Left colon (tissue), 2 donors: ENCODE results near the gene STMP1. TPM values are rescaled to one million over a fixed set of nuclear protein-coding genes. Genes with fewer than 3 reads are reported as not detected.

Experiments
- ATAC-seq: fragments of 200-7000 bp; cut with Tn5 transposase; one replicate; pipeline ENCODE4 v1.9.1; 2020; ENCODE audit warnings: mild to moderate bottlenecking, moderate library complexity
- DNase-seq, 2 donors: peaks; one replicate each; pipeline ENCODE4 v3.0.0-alpha.2; 2020
- intact Hi-C, 2 donors: fragments of 100-400 bp; cut with DNase I in 1 of 2; cut with micrococcal nuclease in 1 of 2; formaldehyde crosslinking; loops; one replicate each; pipeline versions ENCODE4 v1.11.2 to v1.14.0; 2022; cut with DNase I, micrococcal nuclease
- total RNA-seq, 2 donors: library from RNA; stranded (reverse); fragmentation: NEBNext Ultra II Directional; extraction: Animal tissue kit (Norgen Biotek cat#: 25700); gene quantifications; one replicate each; pipeline ENCODE4 v1.2.1, GENCODE V29; 2021
- donor health status: DM: no; HTN: no; CAD: no.
- donor health status: DM: yes; HTN: yes; CAD: no.

The STMP1 gene
- total RNA-seq, 2 donors from 2014 or later: 22.6 to 30.4 TPM

GRCh38 chr7:135712796-135713195, 50.5 kb downstream of the STMP1 start:
- DNase-seq (no peak), ATAC-seq (no peak)
- intact Hi-C loops: no loop called here

DNA sequence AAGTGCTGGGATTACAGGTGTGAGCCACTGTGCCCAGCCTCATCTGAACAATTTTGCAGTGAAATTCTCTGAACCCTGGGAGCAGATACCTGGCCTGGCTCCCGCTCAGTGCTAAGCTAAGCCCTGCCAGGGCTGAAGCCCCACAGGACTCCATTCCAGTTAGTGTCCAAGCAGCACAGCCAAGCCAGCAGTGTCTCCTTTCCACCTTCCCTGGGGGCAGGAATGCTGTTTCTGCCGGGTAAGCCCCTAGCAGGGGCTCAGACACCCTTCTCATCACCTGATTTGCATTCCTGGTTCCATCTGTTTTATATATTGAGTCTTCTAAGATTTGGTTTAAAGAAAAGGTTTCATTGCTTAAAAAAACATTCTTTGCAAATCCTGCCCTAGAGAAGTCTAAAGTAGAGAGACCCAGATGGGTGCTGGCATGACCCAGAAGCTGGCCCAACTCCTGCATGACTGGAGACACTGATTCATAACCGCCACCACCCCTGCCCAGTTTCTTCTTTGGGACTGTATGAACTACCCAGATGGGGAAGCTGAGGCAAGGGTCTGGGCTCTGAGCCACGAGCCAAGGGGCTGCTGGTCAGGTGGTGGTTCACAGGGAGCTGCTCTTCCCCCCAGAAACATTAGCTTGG, 51.6 kb downstream of the STMP1 start:
- no peak for DNase-seq
- ATAC-seq: no peak
- intact Hi-C loops: no loop called here

- intact Hi-C loops: no loop called here
- no peak for ATAC-seq
Measured at GRCh38 chr7:135714534-135715009, 52.3 kb downstream of the STMP1 start.

GRCh38 chr7:135715055-135715522, 52.8 kb downstream of the STMP1 start:
- intact Hi-C loops: no loop called here
- ATAC-seq (no peak), DNase-seq (no peak)

More at GRCh38 chr7:135714534-135715009, 52.3 kb downstream of the STMP1 start:
- DNase-seq: no peak

DNA sequence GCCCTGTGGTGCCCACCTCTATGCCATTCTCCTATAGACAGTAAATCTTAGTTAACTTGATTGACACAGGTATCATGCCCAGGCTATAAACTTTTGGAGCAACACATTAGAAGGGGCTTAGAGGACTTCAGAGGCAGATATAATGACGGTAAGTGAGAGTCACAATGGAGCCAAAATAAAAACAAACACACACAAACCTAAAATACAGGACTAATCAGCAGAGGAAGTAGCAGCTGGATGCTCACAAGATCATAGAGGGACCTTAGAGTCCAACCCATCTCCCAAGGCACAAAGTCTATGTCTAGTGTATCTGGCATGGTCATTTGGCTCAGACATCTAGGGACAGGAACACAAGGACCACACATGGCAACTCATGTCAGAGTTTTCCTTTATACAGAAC, 53.4 kb downstream of the STMP1 start:
- DNase-seq: no peak
- ATAC-seq: no peak
- intact Hi-C loops: no loop called here

DNA sequence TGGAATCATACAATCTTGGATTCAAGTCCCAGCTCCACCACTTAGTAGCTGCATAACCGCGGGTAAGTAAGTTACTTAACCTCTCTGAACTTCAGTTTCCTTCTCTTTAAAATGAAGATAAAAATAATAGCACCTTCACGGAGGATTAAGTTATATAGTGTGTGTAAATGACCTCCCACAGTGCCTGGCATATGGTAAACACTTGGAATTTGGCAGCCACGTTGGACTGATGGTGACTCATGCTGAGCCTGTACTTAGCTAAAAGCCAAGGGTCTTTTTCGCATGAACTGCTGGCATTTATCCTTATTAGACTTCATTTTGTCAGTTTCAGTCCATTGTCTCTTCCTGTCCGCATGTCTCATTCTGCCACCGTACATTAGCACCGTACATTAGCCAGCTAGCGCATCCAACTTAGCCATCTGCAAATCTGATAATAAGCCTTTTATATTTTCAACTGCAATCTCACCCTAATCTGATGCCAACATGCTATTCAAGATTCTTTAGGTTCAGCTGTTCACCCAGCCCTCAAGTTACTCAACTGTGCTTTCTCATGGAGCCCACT, 54.4 kb downstream of the STMP1 start:
- no peak for ATAC-seq
- DNase-seq: no peak
- intact Hi-C loops: no loop called here

- ATAC-seq: no peak
Measured at GRCh38 chr7:135717693-135718092, 55.4 kb downstream of the STMP1 start.

GRCh38 chr7:135718219-135718618, 55.9 kb downstream of the STMP1 start:
- DNase-seq: no peak
- ATAC-seq: no peak
- intact Hi-C loops: no loop called here

More at GRCh38 chr7:135717693-135718092, 55.4 kb downstream of the STMP1 start:
- DNase-seq: no peak
- intact Hi-C loops: no loop called here

DNA sequence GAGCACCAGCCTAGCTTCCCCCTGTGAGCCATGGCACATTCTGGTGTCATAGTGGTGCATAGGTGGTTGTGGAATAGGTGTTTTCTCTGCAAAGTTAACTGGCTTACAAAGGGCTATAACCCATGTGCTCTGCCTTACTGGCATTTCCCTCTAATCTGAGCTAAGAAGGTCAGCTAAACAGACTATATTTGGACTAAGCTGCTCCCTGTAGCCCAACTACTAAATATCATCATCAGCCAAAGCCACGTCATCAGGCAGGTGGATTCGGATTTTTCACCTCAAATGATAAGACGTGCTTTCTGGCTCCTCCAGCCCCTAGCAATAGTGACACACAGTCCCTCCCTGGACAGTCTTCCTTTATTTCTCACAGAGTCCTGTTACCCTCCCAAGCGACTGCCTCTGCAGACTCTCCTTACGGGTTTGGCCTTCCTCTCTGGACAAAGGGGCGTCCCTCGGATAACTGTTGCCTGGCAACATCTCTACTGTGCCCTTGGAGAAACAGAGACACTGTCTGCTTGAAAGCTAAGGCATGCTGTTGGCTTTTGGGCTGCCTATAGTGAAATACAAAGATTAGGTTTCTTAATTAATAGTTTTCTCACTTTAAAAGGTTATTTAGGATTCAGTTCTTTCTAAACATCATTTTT, 56.6 kb downstream of the STMP1 start:
- DNase-seq (no peak), ATAC-seq (no peak)
- intact Hi-C loops: no loop called here

GRCh38 chr7:135719688-135720087, 57.4 kb downstream of the STMP1 start:
- no peak for DNase-seq
- ATAC-seq: no peak
- intact Hi-C loops: no loop called here

GRCh38 chr7:135721198-135721820, 59.0 kb downstream of the STMP1 start:
- no peak for DNase-seq
- intact Hi-C loops: no loop called here
- no peak for ATAC-seq

- intact Hi-C loops: no loop called here
- no peak for DNase-seq
- ATAC-seq: no peak
Measured at GRCh38 chr7:135723411-135723810, 61.1 kb downstream of the STMP1 start.

Other genes starting within 250 kb of the STMP1 start
- 10 to 100 TPM; 17.4 to 21.0 TPM for gene CNOT4, start 152.4 kb upstream of the STMP1 start, total RNA-seq
- 10 to 100 TPM; 25.8 to 36.8 TPM for gene NUP205, start 104.6 kb upstream of the STMP1 start, total RNA-seq
- gene SLC13A4, start 65.7 kb downstream of the STMP1 start, total RNA-seq: not detected
- gene FAM180A, start 86.3 kb downstream of the STMP1 start, total RNA-seq: 1 to 10 TPM in 1 of 2 donors, under 1 TPM in 1; 0.89 to 2.0 TPM